ENCODE measurements around the gene BTRC. TPM values are rescaled to one million over a fixed set of nuclear protein-coding genes. Genes with fewer than 3 reads are reported as not detected.

The BTRC gene
- polyA plus RNA-seq, 3 donors, result 2.8 to 4.3 (median 3.1) TPM

DNA sequence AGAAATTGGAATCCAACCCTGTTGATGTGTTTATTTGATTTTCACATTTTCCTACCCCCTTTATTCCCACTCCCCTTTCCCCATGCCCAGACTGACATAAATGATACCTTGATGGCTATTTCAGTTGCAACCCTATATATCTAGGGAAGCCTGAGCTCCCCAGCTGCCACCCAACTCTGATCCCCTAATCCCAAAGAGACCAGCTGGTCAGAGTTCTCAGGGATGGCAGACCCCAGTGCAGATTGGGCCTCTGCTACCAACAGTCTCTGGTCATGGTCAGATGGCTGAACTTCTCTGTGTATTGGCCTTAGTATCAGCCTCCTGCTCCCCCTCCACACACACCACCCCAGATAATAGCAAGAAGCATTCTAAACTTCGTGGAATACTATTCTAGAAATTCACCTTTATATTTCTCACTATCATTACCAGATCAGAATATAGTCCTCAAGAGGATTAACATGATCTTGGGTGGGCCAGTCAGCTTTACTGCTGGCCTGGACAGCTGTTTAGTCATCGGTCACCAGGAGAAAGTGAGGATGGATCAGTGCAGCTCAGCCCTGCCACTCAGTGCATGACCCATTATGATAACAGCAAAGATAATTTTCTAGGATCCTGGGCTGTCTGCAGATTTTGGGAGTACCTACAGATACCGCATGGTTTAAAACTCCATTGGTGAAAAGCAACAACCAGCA is 24.5 kb upstream of the BTRC start:
- Mint-ChIP-seq H3K27me3 (ENCODE audit: low read depth in 3 of 3) (peaks cover 10 to 21% (median 16%) of the 10 kb centered on the region in 3 donors), H3K4me1 (no peaks in the 10 kb centered on the region), H3K36me3 (no peaks in the 10 kb centered on the region), H3K4me3 (no peak overlapping the region), H3K27ac (no peak overlapping the region), H3K9me3 (peaks cover 0 to 12% (median 5%) of the 10 kb centered on the region in 7 donors)
- 83% methylated on average over 2 of the region's 3 CpGs for WGBS (ENCODE audit: insufficient coverage)
- Histone ChIP-seq H4K20me1 (ENCODE audit: insufficient read depth, low read length) (no peaks in the 10 kb centered on the region), H3K27ac (ENCODE audit: low read depth in 1 of 2, low read length in 2 of 2) (no peak overlapping the region), H3K4me3 (replicated peaks in 1 of 3; ENCODE audit: low read depth in 2 of 3, low read length in 3 of 3) (no peak overlapping the region), H3K27me3 (ENCODE audit: control insufficient read depth in 2 of 2, insufficient read depth in 2 of 2, low read length in 2 of 2) (peaks cover 0 to 18% of the 10 kb centered on the region in 2 donors), H3K9ac (ENCODE audit: insufficient read depth, low read length, poor library complexity, severe bottlenecking) (no peak overlapping the region), H3K4me2 (replicated peaks; ENCODE audit: extremely low read depth, low read length, poor library complexity, severe bottlenecking) (no peak overlapping the region), H3K79me2 (ENCODE audit: insufficient read depth, low read length) (no peaks in the 10 kb centered on the region), H3K4me1 (ENCODE audit: control insufficient read depth in 1 of 2, insufficient read depth in 2 of 2, low read length in 2 of 2) (no peaks in the 10 kb centered on the region), H3K9me3 (replicated peaks in 1 of 2; ENCODE audit: control insufficient read depth in 1 of 2, insufficient read depth in 1 of 2, low read length in 2 of 2) (no peaks in the 10 kb centered on the region), H2AFZ (ENCODE audit: insufficient read depth, low read depth, low read length, poor library complexity, severe bottlenecking) (no peak overlapping the region), H3K36me3 (replicated peaks in 1 of 2; ENCODE audit: control insufficient read depth in 1 of 2, insufficient read depth in 2 of 2, low read length in 2 of 2) (no peaks in the 10 kb centered on the region)
- intact Hi-C loops (cut with micrococcal nuclease), result no loop called here
- TF ChIP-seq, protein P1, sequence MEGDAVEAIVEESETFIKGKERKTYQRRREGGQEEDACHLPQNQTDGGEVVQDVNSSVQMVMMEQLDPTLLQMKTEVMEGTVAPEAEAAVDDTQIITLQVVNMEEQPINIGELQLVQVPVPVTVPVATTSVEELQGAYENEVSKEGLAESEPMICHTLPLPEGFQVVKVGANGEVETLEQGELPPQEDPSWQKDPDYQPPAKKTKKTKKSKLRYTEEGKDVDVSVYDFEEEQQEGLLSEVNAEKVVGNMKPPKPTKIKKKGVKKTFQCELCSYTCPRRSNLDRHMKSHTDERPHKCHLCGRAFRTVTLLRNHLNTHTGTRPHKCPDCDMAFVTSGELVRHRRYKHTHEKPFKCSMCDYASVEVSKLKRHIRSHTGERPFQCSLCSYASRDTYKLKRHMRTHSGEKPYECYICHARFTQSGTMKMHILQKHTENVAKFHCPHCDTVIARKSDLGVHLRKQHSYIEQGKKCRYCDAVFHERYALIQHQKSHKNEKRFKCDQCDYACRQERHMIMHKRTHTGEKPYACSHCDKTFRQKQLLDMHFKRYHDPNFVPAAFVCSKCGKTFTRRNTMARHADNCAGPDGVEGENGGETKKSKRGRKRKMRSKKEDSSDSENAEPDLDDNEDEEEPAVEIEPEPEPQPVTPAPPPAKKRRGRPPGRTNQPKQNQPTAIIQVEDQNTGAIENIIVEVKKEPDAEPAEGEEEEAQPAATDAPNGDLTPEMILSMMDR (IDR thresholded peaks at IDR 0.05), result no peak
- DNase-seq, result no peak

- Histone ChIP-seq H3K9ac (ENCODE audit: insufficient read depth, low read length, poor library complexity, severe bottlenecking) (no peak overlapping the region), H3K36me3 (replicated peaks in 1 of 2; ENCODE audit: control insufficient read depth in 1 of 2, insufficient read depth in 2 of 2, low read length in 2 of 2) (no peaks in the 10 kb centered on the region), H2AFZ (ENCODE audit: insufficient read depth, low read depth, low read length, poor library complexity, severe bottlenecking) (no peak overlapping the region), H3K4me1 (ENCODE audit: control insufficient read depth in 1 of 2, insufficient read depth in 2 of 2, low read length in 2 of 2) (no peaks in the 10 kb centered on the region), H3K4me2 (replicated peaks; ENCODE audit: extremely low read depth, low read length, poor library complexity, severe bottlenecking) (no peak overlapping the region), H3K27me3 (ENCODE audit: control insufficient read depth in 2 of 2, insufficient read depth in 2 of 2, low read length in 2 of 2) (peaks cover 0 to 13% of the 10 kb centered on the region in 2 donors), H3K79me2 (ENCODE audit: insufficient read depth, low read length) (no peaks in the 10 kb centered on the region), H3K4me3 (replicated peaks in 1 of 3; ENCODE audit: low read depth in 2 of 3, low read length in 3 of 3) (no peak overlapping the region), H4K20me1 (ENCODE audit: insufficient read depth, low read length) (no peaks in the 10 kb centered on the region), H3K9me3 (replicated peaks in 1 of 2; ENCODE audit: control insufficient read depth in 1 of 2, insufficient read depth in 1 of 2, low read length in 2 of 2) (no peaks in the 10 kb centered on the region), H3K27ac (ENCODE audit: low read depth in 1 of 2, low read length in 2 of 2) (no peak overlapping the region)
- peaks cover 12 to 23% (median 23%) of the 10 kb centered on the region in 3 donors for H3K27me3 Mint-ChIP-seq (ENCODE audit: low read depth in 3 of 3)
- no peak overlapping the region for H3K4me3 Mint-ChIP-seq
- H3K9me3 Mint-ChIP-seq, result peaks cover 0 to 12% (median 5%) of the 10 kb centered on the region in 7 donors
- TF ChIP-seq, protein P1 (IDR thresholded peaks at IDR 0.05), result no peak
- no peak for DNase-seq
- no peaks in the 10 kb centered on the region for H3K4me1 Mint-ChIP-seq
- 100% methylated on average over 1 of the region's 4 CpGs for WGBS (ENCODE audit: insufficient coverage)
- H3K36me3 Mint-ChIP-seq, result no peaks in the 10 kb centered on the region
- intact Hi-C loops (cut with micrococcal nuclease), result no loop called here
- H3K27ac Mint-ChIP-seq, result no peak overlapping the region
Measured at GRCh38 chr10:101330231-101330630, 23.7 kb upstream of the BTRC start.
